Endometrium (tissue), 2 donors: ENCODE measurements around the gene TEAD4.

ENCODE experiments used
- FAIRE-seq: peaks from 2 replicates; lab custom pipeline; 2012; peaks lifted over from hg19 to GRCh38; lab: Jason Lieb, UNC
- donor health status: control.
- donor health status: control.

Gene TEAD4

GRCh38 chr12:3032770-3033538 is 73.8 kb downstream of the TEAD4 start:
- no peak for FAIRE-seq

DNA sequence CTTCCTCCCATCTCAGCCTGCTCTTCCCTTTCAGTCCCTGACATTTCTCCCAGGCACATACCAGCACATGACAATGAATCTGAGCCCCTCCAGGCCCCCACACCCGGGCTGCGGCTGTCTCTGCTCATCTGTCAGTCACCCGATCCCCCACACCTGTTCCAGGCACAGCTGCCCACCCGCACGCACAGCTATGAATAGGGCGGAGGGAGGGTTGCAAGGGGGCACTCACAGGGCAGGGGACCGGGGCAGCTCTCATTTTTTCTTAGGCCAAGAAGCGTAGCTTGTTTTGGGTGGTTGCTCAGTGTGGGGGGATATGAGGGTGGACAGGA is 74.3 kb downstream of the TEAD4 start:
- FAIRE-seq, result no peak

GRCh38 chr12:3034067-3034750 is 75.0 kb downstream of the TEAD4 start:
- no peak for FAIRE-seq

DNA sequence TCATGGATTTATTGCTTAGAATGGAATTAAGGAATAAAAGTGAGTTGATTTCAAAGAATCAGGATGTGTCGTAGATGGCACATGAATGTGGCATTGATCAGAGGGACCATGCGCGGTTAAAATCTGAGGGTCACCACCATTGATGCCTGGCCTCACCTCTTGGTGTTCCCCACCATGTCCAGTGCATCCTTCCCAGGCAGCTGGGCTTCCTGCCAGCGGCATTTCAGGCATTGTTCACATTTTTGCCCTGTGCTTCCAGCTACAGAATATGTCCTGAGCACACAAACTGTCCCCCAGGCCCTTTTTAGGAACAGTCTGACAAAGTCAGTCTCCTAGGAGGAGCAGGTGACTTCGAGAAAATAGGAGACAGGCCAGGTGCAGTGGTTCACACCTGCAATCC is 76.0 kb downstream of the TEAD4 start:
- FAIRE-seq, result no peak

DNA sequence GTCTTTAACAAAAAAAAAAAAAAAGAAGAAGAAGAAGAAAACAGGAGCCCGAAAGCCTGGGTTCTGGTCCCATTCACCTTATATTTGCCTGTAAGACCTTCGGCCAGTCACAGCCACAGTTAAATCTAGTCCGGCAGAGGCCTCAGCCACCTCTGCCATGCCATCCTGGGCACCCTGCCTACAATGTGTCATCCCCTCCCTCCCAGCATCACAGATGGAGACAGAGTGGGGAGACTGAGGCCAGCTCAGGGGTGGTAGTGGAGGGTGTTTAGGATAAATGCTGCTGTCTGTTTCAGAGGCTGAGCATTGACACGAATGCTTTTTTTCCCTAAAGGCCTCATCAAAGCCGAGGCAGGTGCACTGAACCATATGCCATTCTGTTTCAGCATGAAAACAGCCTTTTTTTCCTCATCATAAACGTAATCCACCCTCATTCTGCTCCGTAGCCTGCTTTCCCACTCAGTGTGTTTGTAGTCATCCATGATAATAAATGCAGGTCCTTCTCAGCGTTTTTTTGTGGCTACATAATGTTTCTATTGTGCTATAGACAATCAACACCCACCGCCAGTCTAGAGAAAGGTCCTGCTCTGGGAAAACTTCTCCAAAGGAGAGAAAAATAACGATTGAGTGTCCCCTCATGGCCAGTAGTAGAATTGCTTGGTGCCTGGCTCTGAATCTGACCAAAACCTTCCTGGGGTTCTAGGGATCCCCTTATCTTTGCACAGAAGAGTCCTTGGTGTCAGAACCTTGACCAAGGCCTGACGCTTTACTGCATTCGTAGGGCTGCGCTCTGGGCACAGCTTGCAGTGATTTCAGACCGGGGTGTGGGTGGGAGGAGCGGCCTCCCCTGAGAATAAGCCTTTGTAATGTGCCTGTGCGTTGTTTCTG is 76.9 kb downstream of the TEAD4 start:
- no peak for FAIRE-seq

DNA sequence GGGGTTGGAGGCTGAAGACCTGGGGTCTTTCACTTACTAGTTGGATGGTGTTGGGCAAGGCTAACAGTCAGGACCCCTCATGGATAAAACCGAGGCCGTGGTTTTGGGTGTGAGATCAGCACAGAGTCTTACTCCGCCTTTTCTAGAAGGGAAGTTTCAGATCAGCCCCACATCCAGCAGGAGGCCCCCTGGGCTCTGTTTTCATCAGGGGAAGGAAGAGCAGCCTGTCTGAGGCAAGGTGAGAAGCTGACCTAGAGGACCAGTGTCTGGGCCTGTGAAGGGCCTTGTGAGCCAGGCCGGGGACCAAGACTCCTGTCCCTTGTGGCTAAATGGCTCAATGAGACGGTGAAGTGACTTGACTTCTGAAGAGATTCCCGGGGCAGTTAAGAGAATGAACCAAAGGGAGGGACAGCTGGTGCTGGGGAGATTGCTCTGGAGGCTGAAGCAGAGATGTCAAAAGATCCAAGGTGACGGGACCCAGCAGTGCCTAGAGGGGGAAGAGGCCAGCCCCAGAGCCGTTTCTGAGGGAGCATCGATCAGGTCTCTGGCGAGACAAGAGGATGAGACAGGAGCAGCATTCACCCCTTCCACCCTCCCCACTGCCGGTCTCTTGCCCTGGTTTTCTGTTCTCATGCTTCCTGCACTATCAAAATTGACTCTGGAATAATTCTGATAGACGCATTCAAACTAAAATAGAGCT is 77.9 kb downstream of the TEAD4 start:
- FAIRE-seq, result no peak

DNA sequence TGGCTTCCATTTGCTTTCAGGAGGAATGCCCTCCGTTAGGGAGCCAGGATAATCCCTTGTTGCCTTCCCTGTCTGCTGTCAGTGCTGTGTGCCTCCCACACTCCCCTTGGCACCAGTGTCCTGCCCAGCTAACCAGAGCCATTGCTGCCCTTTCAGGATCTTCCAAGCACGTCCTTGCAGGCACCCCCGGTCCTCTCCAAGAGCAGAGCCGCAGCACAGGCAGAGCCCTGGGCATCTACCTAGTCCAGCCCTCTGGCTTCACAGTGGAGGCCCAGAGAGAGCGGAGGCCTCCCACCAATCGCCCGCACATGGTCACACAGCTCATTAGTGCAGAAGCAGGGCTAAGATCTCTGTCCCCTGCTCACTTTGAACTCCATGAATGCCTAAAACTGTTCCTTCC is 79.0 kb downstream of the TEAD4 start:
- FAIRE-seq, result no peak

GRCh38 chr12:3038926-3039510 is 79.8 kb downstream of the TEAD4 start:
- FAIRE-seq, result no peak

GRCh38 chr12:3040026-3040656 is 80.9 kb downstream of the TEAD4 start:
- no peak for FAIRE-seq

DNA sequence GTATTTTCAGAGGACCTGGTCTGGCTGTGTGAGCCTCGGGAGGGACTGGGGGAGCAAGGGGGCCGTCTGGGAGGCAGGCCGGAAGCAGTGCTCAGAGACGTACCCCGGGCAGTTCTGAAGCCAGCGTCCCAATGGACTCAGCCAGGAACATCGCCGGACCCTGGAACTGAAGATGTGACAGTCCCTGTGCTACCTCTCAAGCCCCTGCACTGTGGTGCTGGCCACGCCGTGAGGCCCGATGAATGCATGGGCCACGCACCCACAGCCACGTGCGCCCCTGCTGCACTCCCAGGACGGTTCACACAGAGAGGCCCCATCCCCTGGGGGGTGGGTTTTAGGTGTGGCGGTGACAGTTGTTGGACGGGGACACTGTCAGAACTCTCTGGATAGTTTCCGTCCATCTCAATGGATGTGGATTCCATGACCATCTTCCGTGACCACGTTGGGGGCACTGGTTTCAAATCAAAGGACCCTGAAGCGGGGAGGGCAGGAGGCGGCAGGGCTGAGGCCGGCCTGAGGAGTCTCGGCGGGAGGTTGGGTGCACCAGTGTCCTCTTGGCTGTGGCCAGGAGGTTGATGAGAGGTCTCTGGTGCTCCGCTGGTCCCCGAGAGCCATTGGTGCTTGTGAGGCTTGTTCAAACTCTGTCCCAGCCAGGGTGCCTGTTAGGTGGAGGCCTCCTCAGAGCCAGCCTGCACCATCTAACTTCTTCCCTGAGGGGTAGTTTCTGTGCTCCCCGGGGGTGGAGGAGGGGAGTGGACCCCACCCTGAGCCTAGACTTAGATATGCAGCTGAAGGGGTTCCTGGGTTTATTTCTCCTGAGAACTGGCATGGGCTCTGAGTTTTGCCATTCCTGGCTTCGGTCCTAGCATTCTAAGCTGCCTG is 81.7 kb downstream of the TEAD4 start:
- FAIRE-seq, result no peak

DNA sequence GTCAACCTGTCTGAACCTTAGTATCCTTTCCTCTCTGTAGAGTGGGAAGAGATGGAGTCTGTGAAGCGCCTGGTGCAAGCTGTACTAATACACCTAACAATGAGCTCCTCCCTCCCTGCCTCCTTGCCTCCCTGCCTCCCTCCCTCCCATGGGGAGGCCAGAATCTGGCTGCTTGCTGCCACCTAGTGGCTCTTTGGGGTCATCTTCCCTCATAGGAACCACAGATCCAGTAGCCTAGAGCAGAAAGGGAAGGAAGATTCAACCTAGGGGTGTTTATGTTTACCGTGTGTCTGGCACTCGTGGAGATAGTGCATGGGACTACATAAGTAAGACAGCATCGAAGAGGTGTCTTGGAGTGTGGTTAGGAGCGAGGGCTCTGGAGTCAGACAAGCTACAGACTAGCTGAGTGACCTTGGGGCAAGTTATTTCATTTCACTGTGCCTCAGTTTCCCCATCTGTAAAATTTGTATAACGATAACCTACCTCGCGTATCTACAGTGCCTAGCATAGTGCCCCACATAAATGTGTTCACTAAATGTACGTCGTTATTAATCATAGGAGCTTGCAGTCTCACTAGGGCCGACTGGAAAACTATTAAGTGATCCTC is 82.5 kb downstream of the TEAD4 start:
- FAIRE-seq, result no peak

- FAIRE-seq, result no peak
Measured at GRCh38 chr12:3042394-3042793, 83.2 kb downstream of the TEAD4 start.

DNA sequence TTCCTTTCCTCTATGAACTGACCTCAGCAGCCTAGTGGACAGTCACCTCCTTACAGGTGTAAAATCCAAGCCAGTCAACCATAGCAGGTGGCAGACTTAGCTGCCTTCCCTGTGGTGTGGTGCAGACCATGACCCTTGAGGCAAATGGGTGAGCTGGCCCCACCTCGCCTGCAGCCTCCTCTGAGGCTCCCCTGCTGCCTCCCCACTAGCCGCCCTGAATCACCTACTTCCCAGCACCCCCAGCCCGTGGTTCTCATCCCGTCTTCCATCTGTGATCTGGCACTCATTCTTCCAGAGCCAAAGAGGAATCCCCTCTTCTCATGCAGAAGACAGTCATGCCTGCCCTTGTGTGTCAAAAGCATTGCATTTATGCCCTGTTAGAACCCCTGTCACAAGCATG is 83.6 kb downstream of the TEAD4 start:
- no peak for FAIRE-seq

GRCh38 chr12:3043406-3043805 is 84.2 kb downstream of the TEAD4 start:
- FAIRE-seq, result no peak

DNA sequence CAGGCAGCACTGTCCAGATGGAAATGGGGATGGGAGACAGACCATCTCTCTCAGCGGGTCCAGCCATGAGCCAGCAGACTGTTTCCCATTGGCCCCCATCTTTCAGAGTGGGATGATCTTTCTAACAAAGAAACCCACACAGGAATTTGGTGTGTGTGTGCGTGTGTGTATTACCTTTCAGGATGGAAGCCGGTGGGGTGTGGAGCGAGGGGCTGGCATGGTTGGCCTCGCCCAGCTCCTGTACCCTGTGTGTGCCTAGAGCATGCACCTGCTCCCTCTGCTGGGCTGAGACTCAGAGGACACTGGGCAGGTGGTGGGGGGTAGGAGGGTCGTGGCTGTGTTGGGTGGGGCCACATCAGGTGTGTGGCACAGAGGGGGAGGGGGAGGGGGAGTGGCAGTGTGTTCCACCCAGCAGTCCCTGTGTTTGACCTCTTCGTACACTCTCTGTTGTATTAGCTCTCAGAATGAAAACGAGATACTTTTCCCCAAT is 85.0 kb downstream of the TEAD4 start:
- no peak for FAIRE-seq

DNA sequence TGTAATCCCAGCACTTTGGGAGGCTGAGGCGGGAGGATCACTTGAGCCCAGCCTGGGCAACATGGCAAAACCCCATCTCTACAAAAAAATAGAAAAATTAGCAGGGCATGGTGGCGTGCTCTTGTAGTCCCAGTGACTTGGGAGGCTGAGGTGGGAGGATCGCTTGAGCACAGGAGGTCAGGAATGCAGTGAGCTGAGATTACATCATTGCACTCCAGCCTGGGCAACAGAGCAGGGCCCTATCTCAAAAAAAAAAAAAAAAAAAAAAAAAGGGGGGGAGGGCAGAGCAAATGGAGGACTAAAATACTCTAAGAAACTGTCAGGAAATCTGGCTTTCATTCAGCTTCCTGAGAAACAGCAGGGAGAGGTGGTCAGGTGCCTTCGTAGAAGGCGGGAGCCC is 86.3 kb downstream of the TEAD4 start:
- no peak for FAIRE-seq

GRCh38 chr12:3045989-3046388 is 86.8 kb downstream of the TEAD4 start:
- FAIRE-seq, result no peak

GRCh38 chr12:3046441-3047200 is 87.4 kb downstream of the TEAD4 start:
- FAIRE-seq, result no peak

- FAIRE-seq, result no peak
Measured at GRCh38 chr12:3047961-3048360, 88.8 kb downstream of the TEAD4 start.
